GM23338 (cell line): Measurements from ENCODE around the gene EXOC3L4.

Source experiments
- CREB1 ChIP-seq: fragments of 250-450 bp; sonication (Bioruptor Pico); IDR thresholded peaks from 2 replicates; pipeline ENCODE4 v1.5.0; 2020; ENCODE audit warnings: low read depth, mild to moderate bottlenecking, moderate library complexity
- CTCF ChIP-seq, 2 experiments: fragments of 200-600 bp in 1 of 2; sonication (generic) in 1 of 2; conservative IDR thresholded peaks; 2 replicates each; pipeline versions ENCODE4 v1.5.1 to v1.6.1; 2016 to 2017; ENCODE audit warnings: antibody characterized with exemption in 2 of 2, low read depth in 2 of 2, mild to moderate bottlenecking in 2 of 2, moderate library complexity in 1 of 2
- ETS1 ChIP-seq: IDR thresholded peaks from 2 replicates; pipeline ENCODE4 v1.6.1; 2016; ENCODE audit warnings: antibody characterized with exemption
- EZH2 ChIP-seq: fragments of 200-600 bp; sonication (generic); IDR thresholded peaks from one replicate; pipeline ENCODE4 v1.8.0; 2017; ENCODE audit warnings: antibody characterized with exemption, mild to moderate bottlenecking, low read depth; ENCODE audit not compliant: unreplicated experiment
- EZH2phosphoT487 ChIP-seq: fragments of 200-600 bp; sonication (generic); IDR thresholded peaks from one replicate; pipeline ENCODE4 v1.8.1; 2018; ENCODE audit warnings: antibody characterized with exemption; ENCODE audit not compliant: unreplicated experiment
- JUNB ChIP-seq: IDR thresholded peaks from one replicate; pipeline ENCODE4 v1.6.1; 2016; ENCODE audit warnings: antibody characterized with exemption; ENCODE audit not compliant: unreplicated experiment
- NANOG ChIP-seq: IDR thresholded peaks from 2 replicates; pipeline ENCODE4 v1.6.1; 2016; ENCODE audit warnings: antibody characterized with exemption, borderline replicate concordance
- POLR2AphosphoS5 ChIP-seq: IDR thresholded peaks from 2 replicates; pipeline ENCODE4 v1.6.1; 2016; ENCODE audit warnings: antibody characterized with exemption, low read depth
- REST ChIP-seq: IDR thresholded peaks from one replicate; pipeline ENCODE4 v1.6.1; 2018; ENCODE audit warnings: antibody characterized with exemption; ENCODE audit not compliant: unreplicated experiment
- STAT1 ChIP-seq: IDR thresholded peaks from one replicate; pipeline ENCODE4 v1.6.1; 2016; ENCODE audit warnings: antibody characterized with exemption; ENCODE audit not compliant: unreplicated experiment
- ZNF331 ChIP-seq: fragments of 250-450 bp; sonication (Bioruptor Pico); IDR thresholded peaks from 2 replicates; pipeline ENCODE4 v1.5.0; 2020; ENCODE audit warnings: low read depth, mild to moderate bottlenecking, moderate library complexity
- ZNF462 ChIP-seq: fragments of 250-450 bp; sonication (Bioruptor Pico); IDR thresholded peaks from 2 replicates; pipeline ENCODE4 v1.5.0; 2020; ENCODE audit warnings: mild to moderate bottlenecking, moderate library complexity

- TF ChIP-seq CTCF (conservative IDR thresholded peaks at IDR 0.05; ENCODE audit: low read depth in 2 of 2) = peak in 1 of 2 experiments; percentile 60; a peak in 2 of 4 replicates
- no peak for TF ChIP-seq POLR2AphosphoS5
- TF ChIP-seq EZH2 = peak; percentile 46
- no peak for TF ChIP-seq REST
- TF ChIP-seq ETS1 = no peak
- no peak for TF ChIP-seq JUNB
- no peak for TF ChIP-seq EZH2phosphoT487
- no peak for TF ChIP-seq ZNF331 (CRISPR knock-in tag)
- no peak for TF ChIP-seq NANOG
- TF ChIP-seq STAT1 = no peak
- no peak for TF ChIP-seq CREB1 (CRISPR knock-in tag)
- TF ChIP-seq ZNF462 (CRISPR knock-in tag) = no peak
These were observed 3.3 kb upstream of the EXOC3L4 start for GRCh38 chr14:103091041-103091882.
